NCI-H187 (cell line): ENCODE measurements around the gene ARHGEF7.
"Not testable (repeated sequence)": the region's sequence is repeated elsewhere in the genome, so short reads cannot be mapped to it uniquely, and the experiment has no call there.

Experiments used
- DNase-seq, 2 experiments: peaks; one replicate each; lab custom pipeline; 2025; lab: John Stamatoyannopoulos, UW

The ARHGEF7 gene

GRCh38 chr13:111115061-111115964 lies at the start of gene ARHGEF7:
TSS of gene ARHGEF7 (plus strand) at chr13:111115310. CDS start at chr13:111115527, 217 bp downstream.
- DNase-seq: no peak

- no peak for DNase-seq
Observed at GRCh38 chr13:111065698-111066097, 49.4 kb upstream of the ARHGEF7 start.

GRCh38 chr13:111066544-111066943 lies 48.6 kb upstream of the ARHGEF7 start:
- DNase-seq: no peak

GRCh38 chr13:111068009-111068350 lies 47.1 kb upstream of the ARHGEF7 start:
- DNase-seq: no peak

- not testable (repeated sequence) for DNase-seq
Observed at GRCh38 chr13:111071120-111071519, 44.0 kb upstream of the ARHGEF7 start.

GRCh38 chr13:111071526-111071925 lies 43.6 kb upstream of the ARHGEF7 start:
- not testable (repeated sequence) for DNase-seq

- no peak for DNase-seq
Observed at GRCh38 chr13:111074826-111075225, 40.3 kb upstream of the ARHGEF7 start.

- no peak for DNase-seq
Observed at GRCh38 chr13:111076155-111077013, 38.7 kb upstream of the ARHGEF7 start.

GRCh38 chr13:111079375-111079774 lies 35.7 kb upstream of the ARHGEF7 start:
- no peak for DNase-seq

- no peak for DNase-seq
Observed at GRCh38 chr13:111080642-111081041, 34.5 kb upstream of the ARHGEF7 start.

GRCh38 chr13:111082240-111082639 lies 32.9 kb upstream of the ARHGEF7 start:
- DNase-seq: no peak

- not testable (repeated sequence) for DNase-seq
Observed at GRCh38 chr13:111082769-111083168, 32.3 kb upstream of the ARHGEF7 start.

- not testable (repeated sequence) for DNase-seq
Observed at GRCh38 chr13:111083693-111084092, 31.4 kb upstream of the ARHGEF7 start.

GRCh38 chr13:111090169-111090568 lies 24.9 kb upstream of the ARHGEF7 start:
- DNase-seq: no peak

- DNase-seq: no peak
Observed at GRCh38 chr13:111092685-111093084, 22.4 kb upstream of the ARHGEF7 start.

- no peak for DNase-seq
Observed at GRCh38 chr13:111093136-111093535, 22.0 kb upstream of the ARHGEF7 start.

- no peak for DNase-seq
Observed at GRCh38 chr13:111093634-111094033, 21.5 kb upstream of the ARHGEF7 start.

- DNase-seq: peak; percentile 34 to 43
Observed at GRCh38 chr13:111095031-111095840, 19.9 kb upstream of the ARHGEF7 start.

- DNase-seq: no peak
Observed at GRCh38 chr13:111095911-111096501, 19.1 kb upstream of the ARHGEF7 start.

- no peak for DNase-seq
Observed at GRCh38 chr13:111099290-111099689, 15.8 kb upstream of the ARHGEF7 start.

GRCh38 chr13:111110054-111110453 lies 5.1 kb upstream of the ARHGEF7 start:
- DNase-seq: no peak
